Measurements from ENCODE around the gene KNL1. TPM values are rescaled to one million over a fixed set of nuclear protein-coding genes. Genes with fewer than 3 reads are reported as not detected.

The KNL1 gene
- total RNA-seq, 1 donor from 2014 or later = 3.8 TPM

DNA sequence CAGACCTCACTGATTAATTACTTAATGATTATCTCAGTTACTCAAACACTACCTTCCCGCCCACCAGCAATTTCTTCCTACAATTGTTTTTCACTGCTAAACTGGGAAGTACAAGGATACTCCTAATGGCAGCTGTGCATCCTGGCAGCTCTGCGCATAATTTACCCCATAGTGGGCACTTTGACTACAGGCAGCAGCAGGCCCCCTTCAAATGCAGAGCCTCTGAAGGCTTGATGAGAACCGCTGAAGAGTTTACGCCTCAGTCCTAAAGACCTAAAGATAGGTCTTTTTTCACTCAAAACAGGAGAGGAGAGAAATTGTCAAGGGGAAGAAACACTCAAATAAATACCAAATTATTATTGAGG lies 39.9 kb upstream of the KNL1 start:
- Histone ChIP-seq H3K4me3 (ENCODE audit: low read depth, low read length) (no peak overlapping the region), H3K27me3 (ENCODE audit: control insufficient read depth, insufficient read depth, low read length) (no peaks in the 10 kb centered on the region), H3K36me3 (ENCODE audit: control insufficient read depth, insufficient read depth, low read length) (no peaks in the 10 kb centered on the region)
- TF ChIP-seq, protein P1, sequence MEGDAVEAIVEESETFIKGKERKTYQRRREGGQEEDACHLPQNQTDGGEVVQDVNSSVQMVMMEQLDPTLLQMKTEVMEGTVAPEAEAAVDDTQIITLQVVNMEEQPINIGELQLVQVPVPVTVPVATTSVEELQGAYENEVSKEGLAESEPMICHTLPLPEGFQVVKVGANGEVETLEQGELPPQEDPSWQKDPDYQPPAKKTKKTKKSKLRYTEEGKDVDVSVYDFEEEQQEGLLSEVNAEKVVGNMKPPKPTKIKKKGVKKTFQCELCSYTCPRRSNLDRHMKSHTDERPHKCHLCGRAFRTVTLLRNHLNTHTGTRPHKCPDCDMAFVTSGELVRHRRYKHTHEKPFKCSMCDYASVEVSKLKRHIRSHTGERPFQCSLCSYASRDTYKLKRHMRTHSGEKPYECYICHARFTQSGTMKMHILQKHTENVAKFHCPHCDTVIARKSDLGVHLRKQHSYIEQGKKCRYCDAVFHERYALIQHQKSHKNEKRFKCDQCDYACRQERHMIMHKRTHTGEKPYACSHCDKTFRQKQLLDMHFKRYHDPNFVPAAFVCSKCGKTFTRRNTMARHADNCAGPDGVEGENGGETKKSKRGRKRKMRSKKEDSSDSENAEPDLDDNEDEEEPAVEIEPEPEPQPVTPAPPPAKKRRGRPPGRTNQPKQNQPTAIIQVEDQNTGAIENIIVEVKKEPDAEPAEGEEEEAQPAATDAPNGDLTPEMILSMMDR (IDR thresholded peaks at IDR 0.05; ENCODE audit: insufficient read depth, low read length, poor library complexity, severe bottlenecking) = no peak
- DNase-seq (ENCODE audit: low read depth) = no peak

DNA sequence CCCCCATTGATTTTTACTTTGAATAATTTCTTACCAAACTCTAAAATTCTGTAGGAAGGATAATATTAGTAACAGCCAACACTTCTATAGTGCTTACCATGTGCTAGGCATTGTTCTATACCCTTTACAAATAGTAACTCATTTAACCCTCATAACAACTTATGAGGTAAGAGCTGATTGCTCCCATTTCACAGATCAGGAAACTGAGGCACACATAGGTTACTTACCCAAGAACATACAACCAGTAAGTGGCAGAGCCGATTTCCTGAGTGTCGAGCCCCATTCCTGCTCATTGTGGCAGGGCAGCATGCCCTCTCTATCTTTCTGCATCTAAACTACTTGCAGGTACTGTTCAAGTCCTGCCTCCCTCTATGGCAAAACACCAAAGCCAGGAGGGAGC lies 38.2 kb upstream of the KNL1 start:
- no peaks in the 10 kb centered on the region for H3K36me3 ChIP-seq (ENCODE audit: control insufficient read depth, insufficient read depth, low read length)
- DNase-seq (ENCODE audit: low read depth) = no peak
- no peak overlapping the region for H3K4me3 ChIP-seq (ENCODE audit: low read depth, low read length)
- no peaks in the 10 kb centered on the region for H3K27me3 ChIP-seq (ENCODE audit: control insufficient read depth, insufficient read depth, low read length)
- TF ChIP-seq, protein P1 (IDR thresholded peaks at IDR 0.05; ENCODE audit: insufficient read depth, low read length, poor library complexity, severe bottlenecking) = no peak

DNA sequence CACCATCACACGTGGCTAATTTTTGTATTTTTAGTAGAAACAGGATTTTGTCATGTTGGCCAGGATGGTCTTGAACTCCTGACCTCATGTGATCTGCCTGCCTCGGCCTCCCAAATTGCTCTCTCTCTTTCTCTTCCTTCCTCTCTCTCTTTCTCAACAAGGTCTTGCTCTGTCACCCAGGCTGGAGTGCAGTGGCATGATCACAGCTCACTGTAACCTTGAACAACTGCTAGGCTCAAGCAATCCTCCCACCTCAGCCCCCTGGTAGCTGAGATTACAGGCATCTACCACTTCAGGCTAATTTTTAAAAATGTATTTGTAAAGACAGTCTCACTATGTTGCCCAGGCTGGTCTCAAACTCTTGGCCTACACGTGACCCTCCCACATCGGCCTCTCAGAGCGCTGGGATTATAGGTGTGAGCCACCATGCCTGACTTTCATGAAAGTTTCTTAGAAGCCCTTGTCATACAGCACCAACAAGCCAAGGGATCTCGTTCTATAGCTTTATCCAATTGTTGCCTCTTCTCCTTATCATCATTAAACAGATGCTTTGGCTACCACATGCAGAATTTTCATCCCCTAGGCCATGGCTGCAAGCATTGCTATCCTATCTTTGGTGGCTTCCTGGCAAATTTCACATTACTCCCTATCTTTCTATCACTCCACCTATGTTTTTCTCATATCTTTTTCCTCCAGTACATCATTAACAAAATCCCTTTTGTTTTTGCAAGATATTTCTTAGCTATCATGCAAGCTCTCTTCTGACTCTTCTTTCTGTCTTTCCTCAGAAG lies 34.9 kb upstream of the KNL1 start:
- H3K27me3 ChIP-seq (ENCODE audit: control insufficient read depth, insufficient read depth, low read length) = no peaks in the 10 kb centered on the region
- no peak overlapping the region for H3K4me3 ChIP-seq (ENCODE audit: low read depth, low read length)
- TF ChIP-seq, protein P1 (IDR thresholded peaks at IDR 0.05; ENCODE audit: insufficient read depth, low read length, poor library complexity, severe bottlenecking) = no peak
- DNase-seq (ENCODE audit: low read depth) = no peak
- H3K36me3 ChIP-seq (ENCODE audit: control insufficient read depth, insufficient read depth, low read length) = no peaks in the 10 kb centered on the region

DNA sequence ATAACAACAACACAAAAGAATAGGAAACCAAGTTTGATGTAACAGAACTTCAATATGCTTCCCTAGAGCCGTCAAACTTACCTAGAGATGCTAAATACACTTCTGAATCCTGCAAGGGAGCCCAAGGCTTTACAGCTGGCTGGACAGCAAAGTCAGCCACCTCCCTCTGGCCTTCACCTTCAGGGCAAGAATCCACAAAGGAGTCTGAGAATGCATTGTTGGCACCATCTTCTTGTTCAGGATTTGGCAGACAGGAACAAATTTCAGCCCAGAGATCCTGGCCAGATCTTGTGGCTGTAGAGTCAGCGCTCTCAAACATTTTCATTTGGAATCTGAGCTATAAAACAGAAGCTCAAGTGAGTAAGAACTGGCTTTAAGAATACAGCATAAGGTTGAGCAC lies 31.4 kb upstream of the KNL1 start:
- Histone ChIP-seq H3K27me3 (ENCODE audit: control insufficient read depth, insufficient read depth, low read length) (no peaks in the 10 kb centered on the region), H3K36me3 (ENCODE audit: control insufficient read depth, insufficient read depth, low read length) (no peaks in the 10 kb centered on the region), H3K4me3 (ENCODE audit: low read depth, low read length) (no peak overlapping the region)
- no peak for DNase-seq (ENCODE audit: low read depth)
- TF ChIP-seq, protein P1 (IDR thresholded peaks at IDR 0.05; ENCODE audit: insufficient read depth, low read length, poor library complexity, severe bottlenecking) = no peak

DNA sequence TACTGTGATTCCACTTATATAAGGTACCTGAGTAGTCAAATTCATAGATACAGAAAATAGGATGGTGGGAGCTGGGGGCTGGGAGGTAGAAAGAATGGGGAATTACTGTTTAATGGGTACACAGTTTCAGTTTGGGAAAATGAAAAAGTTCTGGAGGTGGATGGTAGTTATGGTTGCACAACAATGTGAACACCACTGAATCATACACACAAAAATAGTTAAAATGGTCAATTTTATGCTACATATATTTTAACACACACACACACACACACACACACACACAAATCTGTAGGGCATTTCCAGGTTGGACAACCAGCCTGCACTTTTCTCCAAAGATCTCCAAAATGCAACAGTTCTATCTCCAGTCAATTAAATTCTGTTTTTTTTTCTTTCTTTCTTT lies 30.6 kb upstream of the KNL1 start:
- no peaks in the 10 kb centered on the region for H3K27me3 ChIP-seq (ENCODE audit: control insufficient read depth, insufficient read depth, low read length)
- no peaks in the 10 kb centered on the region for H3K36me3 ChIP-seq (ENCODE audit: control insufficient read depth, insufficient read depth, low read length)
- no peak overlapping the region for H3K4me3 ChIP-seq (ENCODE audit: low read depth, low read length)
- DNase-seq (ENCODE audit: low read depth) = no peak
- TF ChIP-seq, protein P1 (IDR thresholded peaks at IDR 0.05; ENCODE audit: insufficient read depth, low read length, poor library complexity, severe bottlenecking) = no peak
